ENCODE measurements around the gene IST1. TPM values are rescaled to one million over a fixed set of nuclear protein-coding genes. Genes with fewer than 3 reads are reported as not detected.

IST1 gene
- total RNA-seq, 4 donors from 2014 or later, result 215 to 253 (median 223) TPM

DNA sequence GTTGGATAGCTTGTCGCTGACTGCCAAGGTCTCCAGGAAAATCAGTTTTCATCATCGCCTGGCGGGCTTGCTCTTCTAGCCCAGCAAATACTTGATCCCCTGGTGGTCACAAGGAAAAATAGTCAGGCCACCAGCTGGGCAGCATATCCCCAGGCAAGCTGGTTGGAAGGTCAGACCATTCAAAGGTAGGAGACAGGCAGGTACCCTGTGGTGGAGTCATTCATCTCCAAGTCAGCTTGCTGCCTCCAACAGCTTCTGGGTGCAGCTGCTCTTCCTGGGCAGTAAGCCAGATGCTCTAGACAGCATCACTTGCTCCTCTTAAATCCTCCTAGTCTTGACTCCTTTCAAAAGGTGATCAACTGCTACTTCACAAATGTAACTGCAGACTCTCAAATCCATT is 27.4 kb upstream of the IST1 start:
- no peaks in the 10 kb centered on the region for H3K9me3 ChIP-seq
- DNase-seq, result no peak
- 94 to 100% methylated on average over 3 of the region's 3 CpGs for WGBS, 2 donors
- TF ChIP-seq, protein P1, sequence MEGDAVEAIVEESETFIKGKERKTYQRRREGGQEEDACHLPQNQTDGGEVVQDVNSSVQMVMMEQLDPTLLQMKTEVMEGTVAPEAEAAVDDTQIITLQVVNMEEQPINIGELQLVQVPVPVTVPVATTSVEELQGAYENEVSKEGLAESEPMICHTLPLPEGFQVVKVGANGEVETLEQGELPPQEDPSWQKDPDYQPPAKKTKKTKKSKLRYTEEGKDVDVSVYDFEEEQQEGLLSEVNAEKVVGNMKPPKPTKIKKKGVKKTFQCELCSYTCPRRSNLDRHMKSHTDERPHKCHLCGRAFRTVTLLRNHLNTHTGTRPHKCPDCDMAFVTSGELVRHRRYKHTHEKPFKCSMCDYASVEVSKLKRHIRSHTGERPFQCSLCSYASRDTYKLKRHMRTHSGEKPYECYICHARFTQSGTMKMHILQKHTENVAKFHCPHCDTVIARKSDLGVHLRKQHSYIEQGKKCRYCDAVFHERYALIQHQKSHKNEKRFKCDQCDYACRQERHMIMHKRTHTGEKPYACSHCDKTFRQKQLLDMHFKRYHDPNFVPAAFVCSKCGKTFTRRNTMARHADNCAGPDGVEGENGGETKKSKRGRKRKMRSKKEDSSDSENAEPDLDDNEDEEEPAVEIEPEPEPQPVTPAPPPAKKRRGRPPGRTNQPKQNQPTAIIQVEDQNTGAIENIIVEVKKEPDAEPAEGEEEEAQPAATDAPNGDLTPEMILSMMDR (IDR thresholded peaks at IDR 0.05), result no peak
- TF ChIP-seq POLR2A (IDR thresholded peaks at IDR 0.05), result no peak
- H3K27me3 ChIP-seq, result no peaks in the 10 kb centered on the region
- peaks cover 13 to 16% of the 10 kb centered on the region in 2 donors for H3K36me3 ChIP-seq
- intact Hi-C loops (cut with DNase I), result no loop called here
- no peak overlapping the region for H3K27ac ChIP-seq
- H3K4me1 ChIP-seq, result no peaks in the 10 kb centered on the region
- H3K4me3 ChIP-seq (replicated peaks in 1 of 3), result no peak overlapping the region

DNA sequence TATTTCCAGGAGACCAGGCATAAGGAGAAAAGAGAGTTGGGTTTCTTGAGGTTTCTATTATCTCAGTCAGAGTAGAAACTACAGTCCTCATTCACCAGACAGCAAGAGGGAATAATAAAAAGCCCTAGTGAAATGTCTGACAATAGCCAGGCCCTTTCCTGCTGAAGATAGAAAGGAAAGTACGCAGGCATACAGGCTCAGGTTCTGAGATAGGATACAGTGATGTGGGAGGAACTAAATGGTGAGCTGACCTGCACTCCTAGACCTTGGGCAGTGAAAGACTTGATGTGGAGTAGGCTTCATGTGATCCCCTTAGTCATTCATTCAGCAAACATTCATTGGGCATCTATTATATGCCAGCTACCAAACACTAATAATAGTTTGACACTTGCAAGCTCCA is 26.2 kb upstream of the IST1 start:
- intact Hi-C loops (cut with DNase I), result no loop called here
- Histone ChIP-seq H3K36me3 (peaks cover 6 to 10% of the 10 kb centered on the region in 2 donors), H3K27me3 (no peaks in the 10 kb centered on the region), H3K4me1 (no peaks in the 10 kb centered on the region), H3K9me3 (no peaks in the 10 kb centered on the region), H3K27ac (no peak overlapping the region), H3K4me3 (replicated peaks in 1 of 3) (no peak overlapping the region)
- TF ChIP-seq, protein P1 (IDR thresholded peaks at IDR 0.05), result no peak
- no peak for TF ChIP-seq POLR2A (IDR thresholded peaks at IDR 0.05)
- 91 to 100% methylated on average over 1 of the region's 1 CpG for WGBS, 2 donors
- no peak for DNase-seq

- intact Hi-C loops (cut with DNase I), result no loop called here
- H3K4me3 ChIP-seq (replicated peaks in 1 of 3), result no peak overlapping the region
- no peak for DNase-seq
- no peaks in the 10 kb centered on the region for H3K27me3 ChIP-seq
- H3K36me3 ChIP-seq, result peaks cover 0 to 7% of the 10 kb centered on the region in 2 donors
- H3K9me3 ChIP-seq, result no peaks in the 10 kb centered on the region
- H3K4me1 ChIP-seq, result no peaks in the 10 kb centered on the region
- TF ChIP-seq, protein P1 (IDR thresholded peaks at IDR 0.05), result no peak
- TF ChIP-seq POLR2A (IDR thresholded peaks at IDR 0.05), result no peak
- no peak overlapping the region for H3K27ac ChIP-seq
- WGBS, 2 donors, result 94 to 95% methylated on average over 2 of the region's 2 CpGs
These were observed 24.5 kb upstream of the IST1 start for GRCh38 chr16:71870818-71871217.

DNA sequence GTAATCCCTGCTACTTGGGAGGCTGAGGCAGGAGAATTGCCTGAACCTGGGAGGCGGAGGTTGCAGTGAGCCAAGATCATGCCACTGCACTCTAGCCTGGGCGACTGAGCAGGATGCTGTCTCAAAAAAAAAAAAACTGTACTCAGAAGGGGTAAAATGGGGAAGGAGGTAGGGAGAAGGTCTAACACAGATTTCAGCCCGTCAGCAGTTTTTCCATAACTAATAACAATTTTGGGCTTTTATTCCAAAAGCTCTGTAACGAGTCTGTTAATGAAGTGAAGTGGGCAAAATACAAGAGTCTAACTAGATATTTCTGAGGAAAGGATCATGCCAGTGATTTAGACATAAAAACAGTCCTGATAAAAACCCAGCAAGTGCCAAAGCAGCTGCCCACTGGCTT is 22.1 kb upstream of the IST1 start:
- no peaks in the 10 kb centered on the region for H3K9me3 ChIP-seq
- intact Hi-C loops (cut with DNase I), result no loop called here
- H3K27me3 ChIP-seq, result no peaks in the 10 kb centered on the region
- 88 to 89% methylated on average over 4 of the region's 4 CpGs for WGBS, 2 donors
- H3K4me1 ChIP-seq, result no peaks in the 10 kb centered on the region
- peak overlapping the region in 2 of 3 donors; percentile 14 to 19 for H3K27ac ChIP-seq
- no peak for TF ChIP-seq POLR2A (IDR thresholded peaks at IDR 0.05)
- TF ChIP-seq, protein P1 (IDR thresholded peaks at IDR 0.05), result no peak
- no peak overlapping the region for H3K4me3 ChIP-seq (replicated peaks in 1 of 3)
- H3K36me3 ChIP-seq, result peaks cover 6% of the 10 kb centered on the region in 2 donors
- DNase-seq, result no peak

DNA sequence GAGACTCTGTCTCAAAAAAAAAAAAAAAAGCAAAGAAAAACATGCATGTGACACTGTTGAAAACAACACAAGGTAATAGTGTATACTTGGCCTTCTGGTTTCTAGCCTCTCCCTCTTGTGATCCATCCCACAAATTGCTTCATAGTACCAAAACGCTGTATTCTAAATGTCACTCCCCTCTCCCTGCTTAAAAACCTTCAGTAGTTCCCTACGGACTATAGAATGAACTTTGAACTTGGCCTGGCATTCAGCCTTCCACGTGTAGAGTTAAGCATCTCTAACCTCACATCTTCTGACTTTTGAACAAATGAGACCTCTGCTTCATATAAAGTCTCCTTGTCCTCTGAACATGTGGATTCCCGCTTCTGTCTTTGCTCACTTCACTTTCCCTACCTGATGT is 16.4 kb upstream of the IST1 start:
- TF ChIP-seq, protein P1 (IDR thresholded peaks at IDR 0.05), result no peak
- TF ChIP-seq POLR2A (IDR thresholded peaks at IDR 0.05), result no peak
- no peak for DNase-seq
- Histone ChIP-seq H3K36me3 (peaks cover 6 to 17% of the 10 kb centered on the region in 2 donors), H3K27ac (no peak overlapping the region), H3K4me1 (peaks cover 5% of the 10 kb centered on the region in 2 donors), H3K9me3 (no peaks in the 10 kb centered on the region), H3K27me3 (no peaks in the 10 kb centered on the region), H3K4me3 (replicated peaks in 1 of 3) (no peak overlapping the region)
- intact Hi-C loops (cut with DNase I), result no loop called here
- WGBS, 2 donors, result 74 to 86% methylated on average over 4 of the region's 4 CpGs

Data from thyroid gland (tissue), 4 donors.